ENCODE results near the gene SZT2. TPM values are rescaled to one million over a fixed set of nuclear protein-coding genes. Genes with fewer than 3 reads are reported as not detected.
"Not testable (repeated sequence)": the region's sequence is repeated elsewhere in the genome, so short reads cannot be mapped to it uniquely, and the experiment has no call there.

Gene SZT2
- total and polyA plus RNA-seq, 2 of the 13 experiments (the other 11 are each of a cell fraction or from before 2014, with no cell fraction given), result 8.0 to 8.8 TPM

- H3K9ac ChIP-seq (ENCODE audit: insufficient read depth, low read depth, low read length), result no peak overlapping the region
- no peaks in the 10 kb centered on the region for H3K27me3 ChIP-seq (ENCODE audit: control insufficient read depth in 1 of 2, insufficient read depth in 2 of 2, low read length in 2 of 2)
- H4K20me1 ChIP-seq (ENCODE audit: insufficient read depth, low read length), result no peaks in the 10 kb centered on the region
- BruUV-seq (replicated peaks), result no TSS peak
- intact Hi-C loops (cut with micrococcal nuclease; ENCODE audit: unreplicated experiment), result no loop called here
- no peak for TF ChIP-seq ZNF572 (CRISPR knock-in tag; IDR thresholded peaks at IDR 0.05)
- no peak for TF ChIP-seq NR1H2 (CRISPR knock-in tag; IDR thresholded peaks at IDR 0.05; ENCODE audit: borderline replicate concordance, low read depth)
- no peak for TF ChIP-seq ZNF367 (CRISPR knock-in tag; IDR thresholded peaks at IDR 0.05; ENCODE audit: borderline replicate concordance)
- no peak for TF ChIP-seq KAT2B (IDR thresholded peaks at IDR 0.05; ENCODE audit: borderline replicate concordance, low read depth, low read length)
- TF ChIP-seq TCF7 (IDR thresholded peaks at IDR 0.05; ENCODE audit: low read depth), result no peak
- TF ChIP-seq ZNF512B (CRISPR knock-in tag; IDR thresholded peaks at IDR 0.05; ENCODE audit: borderline replicate concordance), result no peak
- no peak for TF ChIP-seq HMG20A (CRISPR knock-in tag; IDR thresholded peaks at IDR 0.05; ENCODE audit: borderline replicate concordance)
- no peak for TF ChIP-seq XRCC5 (optimal IDR thresholded peaks at IDR 0.05; ENCODE audit: low read length)
- no peak for TF ChIP-seq PAXIP1 (CRISPR knock-in tag; conservative IDR thresholded peaks at IDR 0.05)
- TF ChIP-seq HES4 (CRISPR knock-in tag; IDR thresholded peaks at IDR 0.05; ENCODE audit: borderline replicate concordance), result no peak
- TF ChIP-seq TAF15 (IDR thresholded peaks at IDR 0.05; ENCODE audit: low read depth, low read length, poor library complexity, severe bottlenecking), result no peak
- no peak for TF ChIP-seq ZNF326 (CRISPR knock-in tag; IDR thresholded peaks at IDR 0.05; ENCODE audit: borderline replicate concordance)
- TF ChIP-seq XBP1 (CRISPR knock-in tag; IDR thresholded peaks at IDR 0.05), result no peak
- no peak for TF ChIP-seq KMT2A (CRISPR knock-in tag; IDR thresholded peaks at IDR 0.05)
- ATAC-seq (no peak), DNase-seq (ENCODE audit: low spot score) (no peak), FAIRE-seq (no peak)
- H2AFZ ChIP-seq (ENCODE audit: low read length), result no peak overlapping the region
- H3K4me2 ChIP-seq (ENCODE audit: low read depth, low read length), result no peak overlapping the region
- ChIA-PET POLR2A (no interaction called here), CTCF (ENCODE audit: low intra/inter-chr PET ratio, low total read pairs) (no interaction called here)
- in situ Hi-C loops (cut with HindIII; ENCODE audit: extremely low pct_ligation_motif_present, low pct_unique_long_range_greater_than_20kb), result no loop called here
- H3K79me2 ChIP-seq (ENCODE audit: insufficient read depth, low read length), result no peaks in the 10 kb centered on the region
- H3K4me1 ChIP-seq (ENCODE audit: insufficient read depth, low read length), result no peaks in the 10 kb centered on the region
- no peaks in the 10 kb centered on the region; a peak in 1 of 5 replicates for H3K36me3 ChIP-seq (replicated peaks in 1 of 2; ENCODE audit: control insufficient read depth in 1 of 2, insufficient read depth in 2 of 2, low read length in 2 of 2)
- H3K9me3 ChIP-seq (ENCODE audit: low read length), result no peaks in the 10 kb centered on the region
- 94% methylated on average over 3 of the region's 3 CpGs for WGBS (ENCODE audit: low lambda C conversion rate)
- H3K27ac ChIP-seq (ENCODE audit: extremely low read length, insufficient read depth, low read length), result no peak overlapping the region
- no peak overlapping the region for H3K4me3 ChIP-seq (replicated peaks in 1 of 3; ENCODE audit: insufficient read depth in 1 of 3, low read depth in 2 of 3, low read length in 3 of 3)
Observed at GRCh38 chr1:43398227-43398626, 8.5 kb downstream of the SZT2 start.

- H3K9ac ChIP-seq (ENCODE audit: insufficient read depth, low read depth, low read length); POLR2A ChIA-PET; H3K4me3 ChIP-seq (replicated peaks in 1 of 3; ENCODE audit: insufficient read depth in 1 of 3, low read depth in 2 of 3, low read length in 3 of 3); ATAC-seq; CTCF ChIA-PET (ENCODE audit: low intra/inter-chr PET ratio, low total read pairs); H3K79me2 ChIP-seq (ENCODE audit: insufficient read depth, low read length); H3K27me3 ChIP-seq (ENCODE audit: control insufficient read depth in 1 of 2, insufficient read depth in 2 of 2, low read length in 2 of 2); H4K20me1 ChIP-seq (ENCODE audit: insufficient read depth, low read length); H3K4me1 ChIP-seq (ENCODE audit: insufficient read depth, low read length); DNase-seq (ENCODE audit: low spot score); H2AFZ ChIP-seq (ENCODE audit: low read length); FAIRE-seq; H3K9me3 ChIP-seq (ENCODE audit: low read length); BruUV-seq (replicated peaks); H3K4me2 ChIP-seq (ENCODE audit: low read depth, low read length); H3K27ac ChIP-seq (ENCODE audit: extremely low read length, insufficient read depth, low read length): not testable (repeated sequence)
- peaks cover 5 to 16% of the 10 kb centered on the region in 2 experiments; a peak in 4 of 5 replicates for H3K36me3 ChIP-seq (replicated peaks in 1 of 2; ENCODE audit: control insufficient read depth in 1 of 2, insufficient read depth in 2 of 2, low read length in 2 of 2)
- WGBS (ENCODE audit: low lambda C conversion rate), result 97% methylated on average over 9 of the region's 9 CpGs
- in situ Hi-C loops (cut with HindIII; ENCODE audit: extremely low pct_ligation_motif_present, low pct_unique_long_range_greater_than_20kb) (loop anchor here (25.0 kb wide), 1 partner anchor 488 kb away; no protein-coding TSS in a partner anchor), intact Hi-C loops (cut with micrococcal nuclease; ENCODE audit: unreplicated experiment) (loop anchor here (5.0 kb wide), 1 partner anchor 527 kb away; no protein-coding TSS in a partner anchor)
Observed at GRCh38 chr1:43400441-43400840, 10.7 kb downstream of the SZT2 start.
